ENCODE results near the gene ANTKMT. TPM values are rescaled to one million over a fixed set of nuclear protein-coding genes. Genes with fewer than 3 reads are reported as not detected.
A peak's percentile ranks its signal among the peaks of the same experiment; 100 is the strongest.
"Not testable (repeated sequence)": the region's sequence is repeated elsewhere in the genome, so short reads cannot be mapped to it uniquely, and the experiment has no call there.

Gene ANTKMT
- total RNA-seq, 3 donors from 2014 or later: 29.9 to 35.7 (median 30.4) TPM

DNA sequence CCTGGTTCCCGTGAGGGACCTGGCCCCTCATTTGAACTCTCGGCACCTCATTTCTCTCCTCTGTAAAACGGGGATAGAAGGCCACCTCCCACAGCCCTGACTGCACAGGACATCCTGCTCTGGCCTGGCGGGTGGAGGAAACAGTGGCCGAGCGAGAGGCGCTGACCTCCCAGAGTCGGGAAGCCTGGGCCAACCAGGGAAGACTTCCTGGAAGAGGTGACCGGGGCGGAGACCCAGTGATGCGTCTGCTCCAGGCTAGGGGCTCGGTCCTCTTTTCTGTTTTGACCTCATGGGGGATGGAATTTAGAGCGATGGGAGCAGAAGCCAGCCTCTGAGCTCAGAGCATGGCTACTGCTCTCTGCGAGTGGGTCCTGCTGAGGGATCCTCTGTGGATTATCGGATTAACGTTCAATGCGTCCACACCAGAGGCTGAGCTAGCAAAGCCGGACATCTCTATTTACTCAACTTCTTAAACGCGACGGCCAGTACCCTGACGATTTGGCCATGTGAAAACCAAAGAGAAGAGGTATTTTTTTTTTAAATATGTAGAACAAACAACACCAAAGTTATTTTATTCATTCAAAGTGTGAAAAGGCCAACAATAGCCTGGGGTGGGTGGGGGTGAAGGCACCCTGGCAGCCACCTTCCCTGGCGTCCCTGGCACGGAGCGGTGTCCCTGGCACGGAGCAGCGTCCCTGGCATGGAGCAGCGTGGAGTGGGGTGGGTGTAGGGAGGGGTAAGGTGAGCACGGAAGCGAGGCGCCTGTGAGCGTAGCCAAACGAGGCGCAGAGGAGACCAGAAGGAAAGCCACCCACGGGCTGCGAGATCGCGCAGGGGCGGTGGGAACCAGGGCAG is 30.4 kb downstream of the ANTKMT start:
- peak in 1 of 2 donors; percentile 80 for DNase-seq (ENCODE audit: low spot score in 2 of 2)
- H3K27ac ChIP-seq: peak overlapping the region; percentile 65 to 79
- TF ChIP-seq POLR2A (IDR thresholded peaks at IDR 0.05): no peak
- TF ChIP-seq POLR2AphosphoS5 (IDR thresholded peaks at IDR 0.05): no peak
- TF ChIP-seq, protein P1, sequence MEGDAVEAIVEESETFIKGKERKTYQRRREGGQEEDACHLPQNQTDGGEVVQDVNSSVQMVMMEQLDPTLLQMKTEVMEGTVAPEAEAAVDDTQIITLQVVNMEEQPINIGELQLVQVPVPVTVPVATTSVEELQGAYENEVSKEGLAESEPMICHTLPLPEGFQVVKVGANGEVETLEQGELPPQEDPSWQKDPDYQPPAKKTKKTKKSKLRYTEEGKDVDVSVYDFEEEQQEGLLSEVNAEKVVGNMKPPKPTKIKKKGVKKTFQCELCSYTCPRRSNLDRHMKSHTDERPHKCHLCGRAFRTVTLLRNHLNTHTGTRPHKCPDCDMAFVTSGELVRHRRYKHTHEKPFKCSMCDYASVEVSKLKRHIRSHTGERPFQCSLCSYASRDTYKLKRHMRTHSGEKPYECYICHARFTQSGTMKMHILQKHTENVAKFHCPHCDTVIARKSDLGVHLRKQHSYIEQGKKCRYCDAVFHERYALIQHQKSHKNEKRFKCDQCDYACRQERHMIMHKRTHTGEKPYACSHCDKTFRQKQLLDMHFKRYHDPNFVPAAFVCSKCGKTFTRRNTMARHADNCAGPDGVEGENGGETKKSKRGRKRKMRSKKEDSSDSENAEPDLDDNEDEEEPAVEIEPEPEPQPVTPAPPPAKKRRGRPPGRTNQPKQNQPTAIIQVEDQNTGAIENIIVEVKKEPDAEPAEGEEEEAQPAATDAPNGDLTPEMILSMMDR (IDR thresholded peaks at IDR 0.05): no peak
- H3K9me3 ChIP-seq: no peaks in the 10 kb centered on the region
- H3K27me3 ChIP-seq: no peaks in the 10 kb centered on the region
- H3K36me3 ChIP-seq: no peaks in the 10 kb centered on the region
- peak overlapping the region in 2 of 3 donors; percentile 5 to 27 for H3K4me3 ChIP-seq
- peaks cover 0 to 3% of the 10 kb centered on the region in 2 donors for H3K4me1 ChIP-seq
- intact Hi-C loops (cut with DNase I; ENCODE audit: low total_unique reads): no loop called here

DNA sequence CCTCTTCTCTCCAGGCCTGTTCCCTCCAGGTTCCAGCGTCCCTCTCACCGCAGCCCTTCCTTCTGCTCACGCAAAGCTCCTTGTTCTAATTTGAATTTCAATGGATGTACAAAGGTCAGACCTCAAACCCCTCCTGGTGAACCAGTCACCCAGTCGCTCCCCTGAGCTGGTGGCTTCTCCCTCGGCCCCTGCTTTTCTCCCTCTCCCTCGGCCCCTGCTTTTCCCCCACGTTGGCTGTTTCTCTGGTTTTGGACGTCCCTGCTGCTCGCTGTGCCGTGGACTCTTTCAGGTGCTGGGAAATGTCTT is 31.0 kb downstream of the ANTKMT start:
- H3K4me3 ChIP-seq: peak overlapping the region in 2 of 3 donors; percentile 5 to 27

DNA sequence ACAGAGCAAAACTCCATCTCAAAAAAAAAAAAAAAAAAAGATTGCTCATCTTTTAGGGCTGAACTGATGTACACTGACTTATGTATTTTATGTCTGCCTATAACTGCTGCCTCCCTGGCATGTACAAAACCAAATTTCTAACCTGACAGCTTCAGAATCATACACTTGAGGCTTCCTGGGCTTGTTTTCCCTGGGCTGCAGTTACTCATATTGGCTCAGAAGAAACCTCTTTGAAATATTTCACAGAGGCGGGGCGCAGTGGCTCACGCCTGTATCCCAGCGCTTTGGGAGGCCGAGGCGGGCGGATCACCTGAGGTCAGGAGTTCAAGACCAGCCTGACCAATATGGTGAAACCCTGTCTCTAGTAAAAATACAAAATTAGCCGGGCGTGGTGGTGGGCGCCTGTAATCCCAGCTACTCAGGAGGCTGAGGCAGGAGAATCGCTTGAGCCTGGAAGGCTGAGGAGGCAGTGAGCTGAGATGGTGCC is 33.2 kb downstream of the ANTKMT start:
- H3K27me3 ChIP-seq; intact Hi-C loops (cut with DNase I; ENCODE audit: low total_unique reads); H3K9me3 ChIP-seq; H3K4me1 ChIP-seq; H3K4me3 ChIP-seq; H3K36me3 ChIP-seq; H3K27ac ChIP-seq; DNase-seq (ENCODE audit: low spot score in 2 of 2): not testable (repeated sequence)

More for the DNA sequence above, 31.0 kb downstream of the ANTKMT start:
- no peaks in the 10 kb centered on the region for H3K36me3 ChIP-seq
- no peaks in the 10 kb centered on the region for H3K27me3 ChIP-seq
- intact Hi-C loops (cut with DNase I; ENCODE audit: low total_unique reads): no loop called here
- TF ChIP-seq, protein P1 (IDR thresholded peaks at IDR 0.05): no peak
- TF ChIP-seq POLR2A (IDR thresholded peaks at IDR 0.05) (no peak), POLR2AphosphoS5 (IDR thresholded peaks at IDR 0.05) (no peak)
- DNase-seq (ENCODE audit: low spot score in 2 of 2): no peak
- H3K9me3 ChIP-seq: no peaks in the 10 kb centered on the region
- peak overlapping the region; percentile 50 to 65 for H3K27ac ChIP-seq
- H3K4me1 ChIP-seq: peaks cover 0 to 3% of the 10 kb centered on the region in 2 donors

DNA sequence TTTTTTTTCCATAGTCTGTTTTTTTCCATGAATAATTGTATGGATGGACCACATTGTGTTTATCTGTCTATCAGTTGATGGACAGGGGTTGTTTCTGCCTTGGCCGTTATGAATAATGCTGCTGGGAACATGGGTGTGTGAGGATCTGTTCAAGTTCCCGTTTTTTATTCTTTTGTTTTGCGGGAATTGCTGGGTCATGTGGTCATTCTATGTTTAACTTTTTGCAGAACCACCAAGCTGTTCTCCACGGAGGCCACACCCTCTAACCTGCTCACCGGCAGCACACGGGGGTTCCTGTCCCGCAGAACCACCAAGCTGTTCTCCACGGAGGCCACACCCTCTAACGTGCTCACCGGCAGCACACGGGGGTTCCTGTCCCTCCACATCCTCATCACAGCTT is 33.7 kb downstream of the ANTKMT start:
- no peaks in the 10 kb centered on the region for H3K27me3 ChIP-seq
- TF ChIP-seq, protein P1 (IDR thresholded peaks at IDR 0.05): no peak
- TF ChIP-seq POLR2A (IDR thresholded peaks at IDR 0.05) (no peak), POLR2AphosphoS5 (IDR thresholded peaks at IDR 0.05) (no peak)
- no peak for DNase-seq (ENCODE audit: low spot score in 2 of 2)
- H3K9me3 ChIP-seq: no peaks in the 10 kb centered on the region
- no peak overlapping the region for H3K27ac ChIP-seq
- intact Hi-C loops (cut with DNase I; ENCODE audit: low total_unique reads): no loop called here
- H3K4me3 ChIP-seq: no peak overlapping the region
- H3K36me3 ChIP-seq: no peaks in the 10 kb centered on the region
- peaks cover 0 to 3% of the 10 kb centered on the region in 2 donors for H3K4me1 ChIP-seq

DNA sequence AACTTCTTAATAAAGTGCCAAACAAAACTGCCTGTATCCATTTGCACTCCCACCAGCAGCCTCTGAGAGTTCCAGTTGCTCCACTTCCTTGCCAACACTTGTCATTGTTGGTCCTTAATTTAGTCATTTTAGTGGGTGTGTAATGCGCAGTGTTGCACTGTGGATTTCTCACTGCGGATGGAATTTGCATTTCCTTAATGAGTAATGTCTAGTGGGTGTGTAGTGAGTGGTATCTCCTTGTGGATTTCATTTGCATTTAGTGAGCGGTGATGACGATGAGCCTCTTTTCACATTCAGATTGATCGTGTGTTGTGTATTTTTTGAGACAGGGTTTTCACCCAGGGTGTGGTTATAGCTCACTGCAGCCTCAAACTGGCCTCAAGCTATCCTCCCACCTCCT is 35.5 kb downstream of the ANTKMT start:
- no peaks in the 10 kb centered on the region for H3K36me3 ChIP-seq
- no peak overlapping the region for H3K27ac ChIP-seq
- no peak for TF ChIP-seq POLR2A (IDR thresholded peaks at IDR 0.05)
- TF ChIP-seq POLR2AphosphoS5 (IDR thresholded peaks at IDR 0.05): no peak
- TF ChIP-seq, protein P1 (IDR thresholded peaks at IDR 0.05): no peak
- no peaks in the 10 kb centered on the region for H3K4me1 ChIP-seq
- intact Hi-C loops (cut with DNase I; ENCODE audit: low total_unique reads): no loop called here
- H3K4me3 ChIP-seq: no peak overlapping the region
- H3K9me3 ChIP-seq: no peaks in the 10 kb centered on the region
- no peak for DNase-seq (ENCODE audit: low spot score in 2 of 2)
- H3K27me3 ChIP-seq: peaks cover 0 to 6% of the 10 kb centered on the region in 2 donors

All from breast epithelium (tissue), 4 donors.